H1 (cell line): ENCODE measurements around the gene ADAMTS17.

Source experiments
- FOSL1 ChIP-seq: IDR thresholded peaks from 2 replicates; pipeline ENCODE4 v1.6.1; 2011; ENCODE audit warnings: mild to moderate bottlenecking, low read depth, low read length, moderate library complexity; ENCODE audit not compliant: insufficient read depth
- POLR2AphosphoS5 ChIP-seq: IDR thresholded peaks from 2 replicates; pipeline ENCODE4 v1.6.1; 2011; ENCODE audit warnings: low read depth, low read length
- TF ChIP-seq, protein P1 (sequence below): IDR thresholded peaks from 2 replicates; pipeline ENCODE4 v1.6.1; 2012; ENCODE audit warnings: inconsistent platforms
- TF ChIP-seq, protein P2 (sequence below), 3 experiments: IDR thresholded peaks; 1 replicate in 2 of 3; 2 replicates in 1 of 3; pipeline versions ENCODE4 v1.5.1 to v1.6.1; 2011; ENCODE audit warnings: low read length in 3 of 3, mild to moderate bottlenecking in 3 of 3, inconsistent platforms in 2 of 3, low read depth in 1 of 3, moderate library complexity in 1 of 3; ENCODE audit not compliant: insufficient read depth in 1 of 3; ENCODE audit errors: control extremely low read depth in 1 of 3

DNA sequence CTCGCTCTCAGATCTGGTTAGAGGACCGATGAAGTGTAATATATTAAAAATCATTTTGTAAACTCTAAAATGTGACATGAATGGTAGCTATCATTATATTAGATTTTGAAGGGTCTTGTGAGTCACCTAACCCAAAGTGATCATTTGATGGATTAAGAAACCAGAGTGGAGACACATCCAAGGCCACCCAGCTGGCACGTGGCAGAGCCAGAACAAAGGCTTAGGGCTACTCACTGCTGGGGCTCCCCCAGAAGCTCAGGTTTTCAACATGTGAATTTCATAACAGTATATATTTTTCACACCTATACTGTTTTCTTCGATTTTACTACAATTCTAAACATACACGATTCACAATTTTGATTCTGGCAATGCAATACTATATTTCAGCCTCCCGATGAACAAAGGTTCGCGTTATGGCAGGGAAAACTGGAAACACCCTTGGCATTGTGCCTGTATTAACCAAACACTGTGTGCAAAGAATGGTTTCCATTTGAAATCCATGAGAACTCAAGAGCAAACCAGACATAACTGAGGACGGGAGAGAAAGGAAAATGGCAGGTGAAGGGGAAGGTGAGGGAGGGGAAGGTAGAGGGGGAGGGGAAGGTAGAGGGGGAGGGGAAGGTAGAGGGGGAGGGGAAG lies 88.9 kb downstream of the ADAMTS17 start:
- TF ChIP-seq POLR2AphosphoS5 (no peak), FOSL1 (no peak)
- TF ChIP-seq, protein P1, sequence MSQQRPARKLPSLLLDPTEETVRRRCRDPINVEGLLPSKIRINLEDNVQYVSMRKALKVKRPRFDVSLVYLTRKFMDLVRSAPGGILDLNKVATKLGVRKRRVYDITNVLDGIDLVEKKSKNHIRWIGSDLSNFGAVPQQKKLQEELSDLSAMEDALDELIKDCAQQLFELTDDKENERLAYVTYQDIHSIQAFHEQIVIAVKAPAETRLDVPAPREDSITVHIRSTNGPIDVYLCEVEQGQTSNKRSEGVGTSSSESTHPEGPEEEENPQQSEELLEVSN, result no peak
- TF ChIP-seq, protein P2, sequence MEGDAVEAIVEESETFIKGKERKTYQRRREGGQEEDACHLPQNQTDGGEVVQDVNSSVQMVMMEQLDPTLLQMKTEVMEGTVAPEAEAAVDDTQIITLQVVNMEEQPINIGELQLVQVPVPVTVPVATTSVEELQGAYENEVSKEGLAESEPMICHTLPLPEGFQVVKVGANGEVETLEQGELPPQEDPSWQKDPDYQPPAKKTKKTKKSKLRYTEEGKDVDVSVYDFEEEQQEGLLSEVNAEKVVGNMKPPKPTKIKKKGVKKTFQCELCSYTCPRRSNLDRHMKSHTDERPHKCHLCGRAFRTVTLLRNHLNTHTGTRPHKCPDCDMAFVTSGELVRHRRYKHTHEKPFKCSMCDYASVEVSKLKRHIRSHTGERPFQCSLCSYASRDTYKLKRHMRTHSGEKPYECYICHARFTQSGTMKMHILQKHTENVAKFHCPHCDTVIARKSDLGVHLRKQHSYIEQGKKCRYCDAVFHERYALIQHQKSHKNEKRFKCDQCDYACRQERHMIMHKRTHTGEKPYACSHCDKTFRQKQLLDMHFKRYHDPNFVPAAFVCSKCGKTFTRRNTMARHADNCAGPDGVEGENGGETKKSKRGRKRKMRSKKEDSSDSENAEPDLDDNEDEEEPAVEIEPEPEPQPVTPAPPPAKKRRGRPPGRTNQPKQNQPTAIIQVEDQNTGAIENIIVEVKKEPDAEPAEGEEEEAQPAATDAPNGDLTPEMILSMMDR (IDR thresholded peaks at IDR 0.05; ENCODE audit: control extremely low read depth in 1 of 3, insufficient read depth in 1 of 3, low read depth in 1 of 3, low read length in 3 of 3), result no peak
